Uterus (tissue), 4 donors: ENCODE measurements around the gene BABAM2. TPM values are rescaled to one million over a fixed set of nuclear protein-coding genes. Genes with fewer than 3 reads are reported as not detected.
A peak's percentile ranks its signal among the peaks of the same experiment; 100 is the strongest.

ENCODE experiments used
- DNase-seq, 2 donors: peaks; one replicate each; pipeline ENCODE4 v3.0.0-alpha.2; 2019 to 2020
- H3K27ac ChIP-seq, 2 donors: fragments of 200-600 bp; sonication (generic); 1 replicate in 1 of 2; 2 replicates in 1 of 2; pipeline ENCODE4 v1.5.1; 2016 to 2018
- H3K27me3 ChIP-seq, 2 donors: fragments of 200-600 bp; sonication (generic); one replicate each; pipeline ENCODE4 v1.5.1; 2018 to 2019; ENCODE audit warnings: control low read depth in 1 of 2
- H3K36me3 ChIP-seq, 2 donors: fragments of 200-600 bp; sonication (generic); one replicate each; pipeline ENCODE4 v1.5.1; 2019; ENCODE audit warnings: control low read depth in 1 of 2
- H3K4me1 ChIP-seq, 2 donors: fragments of 200-600 bp; sonication (generic); one replicate each; pipeline ENCODE4 v1.5.1; 2018 to 2019; ENCODE audit warnings: control low read depth in 1 of 2
- H3K4me3 ChIP-seq, 2 donors: fragments of 200-600 bp; sonication (generic); 1 replicate in 1 of 2; 2 replicates in 1 of 2; pipeline ENCODE4 v1.5.1; 2018 to 2019; ENCODE audit warnings: mild to moderate bottlenecking in 1 of 2
- H3K9me3 ChIP-seq, 2 donors: fragments of 200-600 bp; sonication (generic); one replicate each; pipeline ENCODE4 v1.5.1; 2019; ENCODE audit warnings: control low read depth in 1 of 2
- POLR2A ChIP-seq, 2 donors: fragments of 450-650 bp; IDR thresholded peaks; one replicate each; pipeline ENCODE4 v1.6.1; 2016; ENCODE audit warnings: antibody characterized with exemption in 2 of 2, mild to moderate bottlenecking in 1 of 2, moderate library complexity in 1 of 2
- intact Hi-C: fragments of 100-400 bp; cut with DNase I; formaldehyde crosslinking; loops from one replicate; pipeline ENCODE4 v1.15.1; 2023; ENCODE audit warnings: low total_unique reads
- total RNA-seq, 4 donors: library from RNA; depleted of rRNA in 3 of 4; stranded (reverse); fragments of >200 nt in 3 of 4; gene quantifications; one replicate each; pipeline versions ENCODE4 v1.1.0 to v1.2.4, GENCODE V29; 2014 to 2023
- TF ChIP-seq, protein P1 (sequence below), 4 experiments: fragments of 200-600 bp in 2 of 4; fragments of 450-650 bp in 2 of 4; sonication (generic) in 2 of 4; IDR thresholded peaks; one replicate each; pipeline ENCODE4 v1.5.1; 2016 to 2019; ENCODE audit warnings: antibody characterized with exemption in 4 of 4, mild to moderate bottlenecking in 2 of 4, moderate library complexity in 1 of 4
- donor health status: DM: yes; HTN: yes; CAD: no.

Gene BABAM2
- total RNA-seq, 4 donors from 2014 or later = 24.1 to 62.1 (median 32.5) TPM

GRCh38 chr2:28128281-28128950 lies 237.9 kb downstream of the BABAM2 start:
- no peaks in the 10 kb centered on the region for H3K9me3 ChIP-seq
- TF ChIP-seq, protein P1, sequence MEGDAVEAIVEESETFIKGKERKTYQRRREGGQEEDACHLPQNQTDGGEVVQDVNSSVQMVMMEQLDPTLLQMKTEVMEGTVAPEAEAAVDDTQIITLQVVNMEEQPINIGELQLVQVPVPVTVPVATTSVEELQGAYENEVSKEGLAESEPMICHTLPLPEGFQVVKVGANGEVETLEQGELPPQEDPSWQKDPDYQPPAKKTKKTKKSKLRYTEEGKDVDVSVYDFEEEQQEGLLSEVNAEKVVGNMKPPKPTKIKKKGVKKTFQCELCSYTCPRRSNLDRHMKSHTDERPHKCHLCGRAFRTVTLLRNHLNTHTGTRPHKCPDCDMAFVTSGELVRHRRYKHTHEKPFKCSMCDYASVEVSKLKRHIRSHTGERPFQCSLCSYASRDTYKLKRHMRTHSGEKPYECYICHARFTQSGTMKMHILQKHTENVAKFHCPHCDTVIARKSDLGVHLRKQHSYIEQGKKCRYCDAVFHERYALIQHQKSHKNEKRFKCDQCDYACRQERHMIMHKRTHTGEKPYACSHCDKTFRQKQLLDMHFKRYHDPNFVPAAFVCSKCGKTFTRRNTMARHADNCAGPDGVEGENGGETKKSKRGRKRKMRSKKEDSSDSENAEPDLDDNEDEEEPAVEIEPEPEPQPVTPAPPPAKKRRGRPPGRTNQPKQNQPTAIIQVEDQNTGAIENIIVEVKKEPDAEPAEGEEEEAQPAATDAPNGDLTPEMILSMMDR (IDR thresholded peaks at IDR 0.05) = no peak
- no peak for TF ChIP-seq POLR2A (IDR thresholded peaks at IDR 0.05)
- H3K27me3 ChIP-seq = no peaks in the 10 kb centered on the region
- intact Hi-C loops = no loop called here
- H3K36me3 ChIP-seq = no peaks in the 10 kb centered on the region
- no peak overlapping the region for H3K27ac ChIP-seq
- DNase-seq = no peak
- H3K4me1 ChIP-seq = no peaks in the 10 kb centered on the region
- no peak overlapping the region for H3K4me3 ChIP-seq

- no peak overlapping the region for H3K27ac ChIP-seq
- H3K4me1 ChIP-seq = no peaks in the 10 kb centered on the region
- no peak for DNase-seq
- H3K4me3 ChIP-seq = no peak overlapping the region
- intact Hi-C loops = no loop called here
- TF ChIP-seq, protein P1 (IDR thresholded peaks at IDR 0.05) = no peak
- no peaks in the 10 kb centered on the region for H3K9me3 ChIP-seq
- no peaks in the 10 kb centered on the region for H3K36me3 ChIP-seq
- no peaks in the 10 kb centered on the region for H3K27me3 ChIP-seq
Measured at GRCh38 chr2:28129955-28130695, 239.6 kb downstream of the BABAM2 start.

- H3K4me1 ChIP-seq = peaks cover 5 to 6% of the 10 kb centered on the region in 2 donors
- no peak overlapping the region for H3K4me3 ChIP-seq
- peak overlapping the region; percentile 85 to 96 for H3K27ac ChIP-seq
- H3K36me3 ChIP-seq = no peaks in the 10 kb centered on the region
- TF ChIP-seq, protein P1 (IDR thresholded peaks at IDR 0.05) = no peak
- TF ChIP-seq POLR2A (IDR thresholded peaks at IDR 0.05) = no peak
- H3K27me3 ChIP-seq = no peaks in the 10 kb centered on the region
- H3K9me3 ChIP-seq = no peaks in the 10 kb centered on the region
- intact Hi-C loops = no loop called here
- DNase-seq = no peak
Measured at GRCh38 chr2:28133778-28134177, 243.2 kb downstream of the BABAM2 start.

- H3K27me3 ChIP-seq = no peaks in the 10 kb centered on the region
- TF ChIP-seq, protein P1 (IDR thresholded peaks at IDR 0.05) = no peak
- no peak for TF ChIP-seq POLR2A (IDR thresholded peaks at IDR 0.05)
- no peak overlapping the region for H3K4me3 ChIP-seq
- no peaks in the 10 kb centered on the region for H3K9me3 ChIP-seq
- intact Hi-C loops = no loop called here
- H3K36me3 ChIP-seq = no peaks in the 10 kb centered on the region
- peaks cover 5 to 6% of the 10 kb centered on the region in 2 donors for H3K4me1 ChIP-seq
- peak; percentile 49 to 72 for DNase-seq
- peak overlapping the region; percentile 85 to 96 for H3K27ac ChIP-seq
Measured at GRCh38 chr2:28134262-28134812, 243.8 kb downstream of the BABAM2 start.

GRCh38 chr2:28134857-28135256 lies 244.3 kb downstream of the BABAM2 start:
- H3K4me1 ChIP-seq = peaks cover 5 to 6% of the 10 kb centered on the region in 2 donors
- peak overlapping the region; percentile 85 to 96 for H3K27ac ChIP-seq
- H3K4me3 ChIP-seq = no peak overlapping the region
- H3K9me3 ChIP-seq = no peaks in the 10 kb centered on the region
- intact Hi-C loops = no loop called here
- TF ChIP-seq POLR2A (IDR thresholded peaks at IDR 0.05) = no peak
- TF ChIP-seq, protein P1 (IDR thresholded peaks at IDR 0.05) = no peak
- no peak for DNase-seq
- no peaks in the 10 kb centered on the region for H3K27me3 ChIP-seq
- H3K36me3 ChIP-seq = no peaks in the 10 kb centered on the region
